GM18517 (cell line): ENCODE results near the gene FAM98C.

Experiments
- ATAC-seq: cut with Tn5 transposase; IDR thresholded peaks from one replicate; pipeline ENCODE4 v1.9.1; 2021; ENCODE audit warnings: mild to moderate bottlenecking, moderate library complexity; ENCODE audit not compliant: unreplicated experiment

FAM98C gene

GRCh38 chr19:38377052-38377451 is 25.8 kb upstream of the FAM98C start:
- ATAC-seq = no peak

DNA sequence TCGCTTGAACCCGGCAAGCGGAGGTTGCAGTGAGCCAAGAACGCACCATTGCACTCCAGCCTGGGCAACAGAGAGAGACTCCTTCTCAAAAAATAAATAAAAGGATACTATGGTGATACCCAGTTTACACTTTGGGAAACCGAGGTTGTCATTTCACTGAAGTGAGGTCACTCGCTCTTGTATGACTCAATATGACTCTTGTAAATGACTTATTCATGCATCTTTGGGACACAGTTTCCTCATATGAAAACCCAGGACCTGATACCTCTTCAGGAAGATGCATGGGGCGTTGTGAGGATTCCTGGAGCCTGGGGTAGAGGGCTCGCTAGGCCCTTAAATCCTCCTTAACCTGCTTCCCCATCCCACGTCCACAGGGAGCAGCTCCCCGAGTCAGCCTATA is 24.0 kb upstream of the FAM98C start:
- no peak for ATAC-seq

- no peak for ATAC-seq
Observed at GRCh38 chr19:38381138-38381537, 21.8 kb upstream of the FAM98C start.

DNA sequence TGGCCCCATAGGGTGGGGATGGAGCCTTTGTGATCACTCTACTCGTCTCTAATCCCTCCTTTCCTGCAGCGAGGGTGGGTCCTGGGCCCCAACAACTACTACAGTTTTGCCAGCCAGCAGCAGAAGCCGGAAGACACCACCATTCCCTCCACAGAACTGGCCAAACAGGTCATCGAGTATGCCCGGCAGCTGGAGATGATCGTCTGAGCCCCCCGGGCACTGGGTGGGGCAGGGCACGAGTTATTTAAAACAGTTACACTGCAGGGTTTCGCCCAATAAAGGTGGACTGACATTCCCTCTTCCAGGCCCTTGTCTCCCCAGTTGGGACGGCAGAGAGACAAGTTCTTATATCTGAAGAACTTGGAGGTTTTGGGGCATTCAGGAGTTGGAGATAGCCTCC is 19.7 kb upstream of the FAM98C start:
- ATAC-seq = no peak

DNA sequence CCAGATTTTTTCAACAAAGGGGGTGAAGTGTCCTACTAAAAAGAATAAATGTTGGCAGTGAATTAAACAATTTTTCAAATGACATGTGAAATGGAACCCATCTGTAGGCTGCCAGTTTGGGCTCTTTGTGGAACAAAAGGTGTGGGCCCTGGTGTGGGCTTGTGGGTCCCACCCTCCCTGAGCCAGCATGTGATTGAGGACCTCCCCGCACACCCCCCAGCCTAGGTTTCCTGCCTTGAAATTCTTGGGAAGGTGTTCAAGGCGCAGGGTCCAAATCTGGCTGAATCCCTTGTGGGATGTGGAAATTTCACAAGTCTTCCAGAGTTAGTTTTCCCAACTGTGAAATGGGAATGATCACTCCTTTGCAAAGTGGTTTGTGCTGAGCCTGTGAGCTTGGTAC is 19.1 kb upstream of the FAM98C start:
- ATAC-seq = no peak

GRCh38 chr19:38384209-38385027 is 18.5 kb upstream of the FAM98C start:
- ATAC-seq = no peak

DNA sequence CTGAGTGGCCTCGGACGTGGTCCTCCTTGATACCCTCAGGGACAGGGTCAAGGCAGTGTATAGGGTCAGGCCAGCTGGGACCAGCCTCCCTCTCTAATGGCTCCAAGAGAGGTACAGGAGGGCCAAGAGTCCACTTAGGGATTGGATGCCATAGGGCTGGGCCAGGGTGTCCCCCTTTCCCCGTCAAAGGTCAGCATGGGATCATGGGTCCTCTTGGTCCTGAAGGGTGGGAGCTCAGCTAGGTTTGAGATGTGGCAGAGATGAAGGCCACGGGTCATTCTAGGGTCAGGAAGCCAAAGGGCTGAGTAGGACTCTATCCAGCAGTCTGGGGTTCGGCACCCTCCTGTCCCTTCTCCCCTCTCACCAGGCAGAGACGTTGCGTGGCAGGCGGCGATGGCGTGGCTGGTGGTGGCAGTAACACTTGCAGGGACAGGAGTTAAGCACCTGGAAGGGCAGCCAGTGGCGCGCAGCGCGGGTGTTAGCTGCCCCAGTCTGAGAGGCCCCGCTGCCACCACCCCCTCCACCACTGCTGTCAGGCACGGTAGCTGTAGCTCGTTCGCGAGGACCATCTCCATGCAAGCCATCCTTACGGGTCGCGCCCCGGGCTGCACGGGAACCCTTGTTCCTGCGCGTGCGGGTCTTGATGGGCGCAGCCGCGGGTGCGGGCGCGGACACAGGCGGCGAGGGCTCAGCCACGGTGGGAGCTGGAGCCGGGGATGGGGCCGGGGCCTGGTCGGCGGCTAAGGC is 17.7 kb upstream of the FAM98C start:
- ATAC-seq = no peak

GRCh38 chr19:38385804-38386257 is 17.1 kb upstream of the FAM98C start:
- ATAC-seq = no peak

DNA sequence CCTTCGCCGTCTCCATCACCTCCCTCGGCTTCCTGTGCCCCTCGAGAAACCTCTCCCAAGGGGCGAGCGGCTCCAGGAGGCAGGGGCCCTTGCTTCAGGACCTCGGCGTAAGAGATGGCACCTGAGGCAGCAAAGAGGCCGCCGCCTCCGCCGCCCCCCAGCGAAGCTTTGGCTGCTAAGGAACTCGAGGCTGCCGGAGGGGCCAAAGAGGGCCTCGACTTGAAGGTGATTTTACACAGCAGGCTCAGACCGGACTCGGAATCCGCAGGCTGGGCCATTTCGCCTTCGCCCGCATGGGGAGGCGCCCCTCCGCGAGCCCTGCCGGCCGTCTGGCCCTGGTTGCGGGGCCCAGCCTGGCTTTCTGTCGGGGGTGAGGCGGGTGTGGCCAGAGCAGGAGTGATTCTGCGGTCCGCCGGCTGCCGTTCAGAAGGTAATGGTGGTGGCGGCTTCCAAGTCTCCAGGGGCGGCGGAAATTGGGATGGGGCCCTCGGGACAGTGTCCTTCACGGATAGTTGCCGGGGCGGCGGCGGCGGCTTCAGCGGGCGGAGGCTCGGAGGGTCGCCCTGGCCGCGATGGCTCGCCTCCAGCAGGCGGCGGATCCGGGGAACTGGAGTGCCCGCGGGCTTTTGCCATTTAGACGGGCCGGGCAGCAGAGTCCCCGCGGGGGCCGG is 16.5 kb upstream of the FAM98C start:
- ATAC-seq = no peak

DNA sequence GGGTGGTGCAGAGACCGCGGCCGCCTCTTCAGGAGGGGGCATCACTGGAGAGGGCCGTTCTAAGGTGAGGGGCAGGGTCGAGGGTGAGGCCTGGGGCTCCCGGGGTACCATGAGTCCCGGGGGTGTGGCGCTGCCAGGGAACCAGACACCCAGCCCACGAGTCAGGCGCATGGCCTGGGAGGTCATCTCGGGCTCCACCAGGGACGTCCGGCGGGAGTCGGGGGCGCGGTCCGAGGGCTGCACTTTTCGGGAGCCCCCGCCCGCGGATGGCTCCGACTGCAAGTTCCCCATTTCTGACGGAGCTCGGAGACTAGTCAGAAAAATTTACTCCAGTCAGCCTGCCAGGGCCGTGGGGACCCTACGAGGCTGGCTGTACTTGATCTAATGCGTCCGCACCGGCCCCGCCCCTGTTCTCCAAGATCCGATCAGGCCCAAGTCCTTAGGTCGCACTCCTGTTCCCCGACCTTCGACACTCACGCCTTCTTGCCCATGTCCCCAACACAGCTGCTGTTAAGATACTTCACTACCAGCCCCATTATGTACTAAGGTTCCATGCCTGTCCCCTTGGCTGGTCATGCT is 15.8 kb upstream of the FAM98C start:
- ATAC-seq = no peak

GRCh38 chr19:38387550-38388348 is 15.1 kb upstream of the FAM98C start, which contains the start of gene GGN:
GGN (minus strand) TSS chr19:38388034; CDS start chr19:38387261, 773 bp downstream.
- no peak for ATAC-seq

- ATAC-seq = no peak
Observed at GRCh38 chr19:38388349-38389100, 14.4 kb upstream of the FAM98C start, which contains the start of gene SPRED3. SPRED3 (plus strand) TSS chr19:38388697; CDS start chr19:38390303, 1,606 bp downstream.

DNA sequence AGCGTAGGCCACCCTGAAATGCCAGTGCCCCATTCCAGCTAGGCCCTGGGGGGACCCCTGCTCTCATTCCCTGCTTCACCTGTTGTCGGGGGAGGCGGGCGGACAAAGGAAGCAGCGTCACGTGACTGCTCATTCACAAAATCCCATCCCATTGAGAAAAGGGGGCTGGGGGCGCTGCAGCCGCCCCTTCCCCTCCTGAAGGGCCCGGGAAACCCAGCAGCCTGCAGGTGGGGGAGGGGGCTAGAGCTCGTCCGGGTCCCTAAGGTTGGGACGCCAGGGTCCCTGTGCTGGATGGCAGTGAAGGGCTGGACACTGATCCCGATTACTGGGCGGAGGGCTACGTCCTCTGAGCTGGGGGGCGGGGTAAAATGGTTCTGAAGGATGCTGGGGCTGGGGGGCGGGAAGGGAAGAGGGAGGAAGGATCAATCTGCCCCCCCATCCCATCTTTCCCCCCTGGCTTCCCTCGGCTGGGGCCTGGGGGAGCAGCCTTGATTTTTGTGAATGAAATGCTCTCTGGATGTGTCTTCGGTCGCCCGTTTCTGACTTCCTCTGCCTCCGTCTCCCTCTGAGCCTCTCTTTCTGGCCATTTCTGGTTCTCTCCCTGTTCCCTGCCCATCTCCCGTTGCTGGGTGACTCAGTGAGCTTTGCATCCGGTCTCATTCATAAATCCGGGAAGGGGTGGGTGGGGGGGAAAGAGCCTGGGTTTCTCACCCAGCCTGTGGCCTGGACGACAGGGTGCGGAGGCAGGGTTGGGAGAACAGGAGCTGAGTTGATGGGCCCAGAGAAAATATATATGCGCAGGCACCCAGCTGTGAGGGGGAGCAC is 13.6 kb upstream of the FAM98C start:
- no peak for ATAC-seq

DNA sequence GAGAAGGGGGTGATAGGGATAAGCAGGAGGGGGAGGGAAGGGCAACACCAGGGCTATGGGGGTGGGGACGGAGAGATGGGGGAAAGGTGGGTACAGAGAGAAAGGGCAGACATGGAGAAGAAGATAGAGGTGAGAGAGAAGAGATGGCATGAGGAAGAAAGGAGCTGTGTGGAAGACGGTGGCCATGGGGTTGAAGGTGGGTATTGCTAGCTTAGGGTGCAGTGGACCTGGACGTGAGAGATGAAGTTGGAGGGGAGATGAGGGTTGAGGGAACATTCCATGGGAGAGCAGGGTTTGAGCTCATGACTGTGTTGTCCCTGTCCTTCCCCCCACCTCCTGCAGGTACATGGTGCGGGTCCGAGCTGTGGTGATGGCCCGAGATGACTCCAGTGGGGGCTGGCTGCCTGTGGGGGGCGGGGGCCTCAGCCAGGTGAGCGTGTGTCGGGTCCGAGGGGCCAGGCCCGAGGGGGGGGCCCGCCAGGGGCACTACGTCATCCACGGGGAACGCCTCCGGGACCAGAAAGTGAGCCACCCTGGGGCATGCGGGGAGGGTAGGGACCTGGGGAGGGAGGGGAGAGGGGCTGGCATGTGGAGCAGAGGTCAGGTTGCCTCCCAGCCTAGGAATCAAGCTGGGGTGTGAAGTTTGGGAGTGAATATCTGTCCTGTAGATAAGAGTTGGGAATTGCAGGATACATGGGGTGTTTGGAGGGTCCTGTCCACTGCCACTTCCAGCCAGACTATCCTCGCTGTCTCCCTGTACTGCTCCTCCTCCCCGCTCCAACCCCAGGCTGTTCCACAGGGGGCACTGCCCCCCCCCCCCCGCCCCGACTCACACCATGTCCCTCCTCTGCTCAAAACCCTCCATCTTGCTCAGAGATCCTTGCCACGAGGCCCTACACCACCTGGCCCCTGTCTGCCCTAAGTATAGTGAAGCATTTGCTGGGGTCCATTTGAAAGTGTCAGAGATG is 12.7 kb upstream of the FAM98C start:
- no peak for ATAC-seq

DNA sequence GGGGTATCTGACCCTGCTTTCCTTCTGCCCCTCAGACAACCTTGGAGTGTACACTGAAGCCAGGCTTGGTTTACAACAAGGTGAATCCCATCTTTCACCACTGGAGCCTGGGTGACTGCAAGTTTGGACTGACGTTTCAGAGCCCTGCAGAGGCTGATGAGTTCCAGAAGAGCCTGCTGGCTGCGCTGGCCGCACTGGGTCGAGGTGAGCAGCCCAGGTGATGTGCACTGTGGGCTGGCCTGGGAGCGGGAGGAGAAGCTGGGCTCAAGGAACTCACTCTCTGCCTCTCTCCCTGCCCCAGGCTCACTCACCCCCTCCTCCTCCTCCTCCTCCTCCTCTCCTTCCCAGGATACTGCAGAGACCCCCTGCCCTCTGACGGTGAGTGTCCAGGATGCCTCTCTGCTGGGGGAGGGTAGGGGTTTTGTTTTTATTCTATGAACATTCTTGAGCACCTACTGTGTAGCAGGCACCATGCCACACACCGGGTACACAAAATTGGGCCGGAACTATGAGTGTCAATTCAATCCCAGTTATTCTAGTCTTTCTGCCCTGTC is 10.9 kb upstream of the FAM98C start:
- ATAC-seq = no peak

DNA sequence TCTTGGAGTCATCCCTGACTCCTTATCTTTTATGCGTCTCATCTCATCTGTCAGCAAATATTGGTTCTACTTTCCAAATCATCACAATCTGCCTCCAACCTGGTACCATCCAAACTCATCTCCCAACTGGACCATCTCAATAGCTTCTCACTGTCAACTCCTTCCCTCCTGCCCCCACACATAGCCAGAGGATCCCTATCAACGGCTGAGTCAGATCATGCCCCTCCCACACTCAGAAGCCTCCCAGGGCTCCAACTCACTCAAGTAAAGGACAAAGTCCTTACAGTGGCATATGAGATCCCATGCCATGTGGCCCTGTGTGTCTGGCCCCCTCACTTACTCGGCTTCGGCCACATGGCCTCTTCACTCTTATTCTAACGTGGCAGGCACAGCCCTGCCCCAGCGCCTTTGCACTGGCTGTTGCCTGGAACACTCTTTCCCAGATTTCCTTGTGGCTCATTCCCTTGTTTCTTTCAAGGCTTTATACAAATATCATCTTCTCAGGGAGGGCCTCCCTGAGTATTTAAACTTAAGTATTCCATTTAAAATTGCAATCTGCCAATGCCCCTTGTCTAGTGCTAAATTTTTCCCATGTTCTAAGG is 10.1 kb upstream of the FAM98C start:
- ATAC-seq = no peak

DNA sequence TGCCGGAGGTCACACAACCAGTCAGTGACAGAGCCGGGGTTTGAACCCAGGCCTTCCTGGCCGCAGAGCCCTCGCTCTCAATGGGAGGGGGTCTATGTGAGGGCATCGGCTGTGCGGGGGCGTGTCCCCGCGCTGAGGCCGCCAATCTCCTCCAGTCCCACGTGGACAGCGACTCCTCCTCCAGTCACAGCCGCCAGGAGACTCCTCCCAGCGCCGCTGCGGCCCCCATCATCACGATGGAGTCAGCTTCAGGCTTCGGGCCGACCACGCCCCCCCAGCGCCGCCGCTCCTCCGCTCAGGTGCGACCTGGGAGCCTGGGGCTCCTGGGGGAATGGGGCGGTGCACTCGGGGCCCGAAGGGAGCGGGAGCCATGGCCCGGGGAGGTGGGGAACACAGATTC is 8.4 kb upstream of the FAM98C start:
- ATAC-seq = no peak
